Keratinocyte (primary cell): ENCODE measurements around the gene POU2AF2. TPM values are rescaled to one million over a fixed set of nuclear protein-coding genes. Genes with fewer than 3 reads are reported as not detected.
"Not testable (repeated sequence)": the region's sequence is repeated elsewhere in the genome, so short reads cannot be mapped to it uniquely, and the experiment has no call there.

ENCODE experiments used
- DNase-seq: peaks from one replicate; pipeline ENCODE4 v3.0.0-alpha.2; 2011; ENCODE audit warnings: low read depth, missing footprints, low spot score
- FAIRE-seq: peaks from 2 replicates; lab custom pipeline; 2011; peaks lifted over from hg19 to GRCh38; lab: Jason Lieb, UNC
- H2AFZ ChIP-seq: 2 replicates; pipeline ENCODE4 v1.6.0; 2012; ENCODE audit warnings: low read length, control low read depth, inconsistent platforms; ENCODE audit not compliant: control insufficient read depth
- H3K27ac ChIP-seq: 2 replicates; pipeline ENCODE4 v1.5.1; 2011; ENCODE audit warnings: low read length; ENCODE audit not compliant: control insufficient read depth, insufficient read depth
- H3K27me3 ChIP-seq: 3 replicates; pipeline ENCODE4 v1.6.0; 2011; ENCODE audit warnings: low read length; ENCODE audit not compliant: control insufficient read depth, insufficient read depth; ENCODE audit errors: extremely low read depth
- H3K36me3 ChIP-seq, 2 experiments: 2 replicates in 1 of 2; 3 replicates in 1 of 2; pipeline ENCODE4 v1.5.1; 2011; ENCODE audit warnings: low read length in 2 of 2, mild to moderate bottlenecking in 1 of 2; ENCODE audit not compliant: control insufficient read depth in 2 of 2, insufficient read depth in 2 of 2; ENCODE audit errors: extremely low read depth in 1 of 2
- H3K4me1 ChIP-seq: 3 replicates; pipeline ENCODE4 v1.5.1; 2011; ENCODE audit warnings: low read length; ENCODE audit not compliant: control insufficient read depth, insufficient read depth; ENCODE audit errors: extremely low read depth
- H3K4me2 ChIP-seq: 3 replicates; pipeline ENCODE4 v1.6.0; 2011; ENCODE audit warnings: low read depth, low read length; ENCODE audit not compliant: control insufficient read depth, insufficient read depth; ENCODE audit errors: extremely low read depth
- H3K4me3 ChIP-seq, 3 experiments: fragments of 200-600 bp in 1 of 3; sonication (generic) in 1 of 3; 2 replicates in 2 of 3; 3 replicates in 1 of 3; pipeline ENCODE4 v1.5.1; 2011 to 2016; ENCODE audit warnings: low read length in 3 of 3, mild to moderate bottlenecking in 3 of 3, control low read depth in 2 of 3, inconsistent platforms in 1 of 3, low read depth in 1 of 3, mixed read lengths in 1 of 3, mixed run types in 1 of 3, moderate library complexity in 1 of 3; ENCODE audit not compliant: control insufficient read depth in 2 of 3, insufficient read depth in 2 of 3; ENCODE audit errors: extremely low read depth in 1 of 3
- H3K79me2 ChIP-seq: 2 replicates; pipeline ENCODE4 v1.6.0; 2012; ENCODE audit warnings: low read length; ENCODE audit not compliant: control insufficient read depth, insufficient read depth
- H3K9ac ChIP-seq: 3 replicates; pipeline ENCODE4 v1.6.0; 2011; ENCODE audit warnings: low read length; ENCODE audit not compliant: control insufficient read depth, insufficient read depth; ENCODE audit errors: extremely low read depth
- H3K9me1 ChIP-seq: 3 replicates; pipeline ENCODE4 v1.6.0; 2011; ENCODE audit warnings: low read length; ENCODE audit not compliant: control insufficient read depth, insufficient read depth; ENCODE audit errors: extremely low read depth
- H3K9me3 ChIP-seq: 2 replicates; pipeline ENCODE4 v1.5.1; 2012; ENCODE audit warnings: low read depth, low read length; ENCODE audit not compliant: control insufficient read depth
- H4K20me1 ChIP-seq: 3 replicates; pipeline ENCODE4 v1.6.0; 2011; ENCODE audit warnings: low read length; ENCODE audit not compliant: control insufficient read depth, insufficient read depth; ENCODE audit errors: extremely low read depth
- EZH2 ChIP-seq: IDR thresholded peaks from one replicate; pipeline ENCODE4 v1.6.1; 2012; ENCODE audit warnings: inconsistent platforms, mild to moderate bottlenecking, low read length, moderate library complexity
- dilution Hi-C: fragments of 300-500 bp; cut with MboI; formaldehyde crosslinking; loops from one replicate; pipeline ENCODE4 v1.7.0; 2020; ENCODE audit warnings: low sequenced_read_pairs; ENCODE audit not compliant: extremely low pct_ligation_motif_present
- polyA plus RNA-seq, 5 experiments: library from polyadenylated mRNA; depleted of rRNA in 3 of 5; stranded (reverse) in 3 of 5; stranded (forward) in 1 of 5; unstranded in 1 of 5; fragments of >200 nt; gene quantifications; 1 replicate in 1 of 5; 2 replicates in 3 of 5; 3 replicates in 1 of 5; pipeline versions ENCODE4 v1.2.1 to v1.2.3, GENCODE V29; 2011 to 2012; ENCODE audit warnings: missing spikeins in 2 of 5, low read depth in 1 of 5, low replicate concordance in 1 of 5
- TF ChIP-seq, protein P1 (sequence below), 3 experiments: IDR thresholded peaks in 1 of 3; conservative IDR thresholded peaks in 1 of 3; optimal IDR thresholded peaks in 1 of 3; 2 replicates in 2 of 3; 3 replicates in 1 of 3; pipeline versions ENCODE3 to v1.5.1; 2011; ENCODE audit warnings: low read length in 3 of 3, mild to moderate bottlenecking in 3 of 3, moderate library complexity in 2 of 3, control low read depth in 1 of 3, inconsistent platforms in 1 of 3; ENCODE audit not compliant: insufficient read depth in 2 of 3; ENCODE audit errors: extremely low read depth in 1 of 3

The POU2AF2 gene
- polyA plus RNA-seq, 1 donor (not counting 4 experiments of a cell fraction or from before 2014, with no cell fraction given) = not detected

DNA sequence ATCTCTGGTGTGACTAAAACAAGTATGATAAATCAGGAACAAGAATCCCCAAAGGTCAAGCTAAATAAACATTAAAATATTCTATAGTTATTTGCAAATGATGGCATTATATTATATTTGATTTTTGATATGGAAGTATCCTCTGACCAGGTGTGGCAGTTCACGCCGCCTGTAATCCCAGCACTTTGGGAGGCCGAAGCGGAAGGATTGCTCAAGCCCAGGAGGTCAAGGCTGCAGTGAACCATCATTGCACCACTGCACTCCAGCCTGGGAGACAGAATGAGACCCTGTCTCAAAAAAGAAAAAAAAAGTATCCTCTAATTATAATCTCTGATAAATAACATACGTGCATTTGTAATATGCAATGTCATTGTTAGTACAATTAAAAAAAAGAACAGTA lies 46.2 kb downstream of the POU2AF2 start:
- no peak overlapping the region for H3K9ac ChIP-seq
- H3K4me2 ChIP-seq = no peak overlapping the region
- peaks cover 7% of the 10 kb centered on the region for H3K27me3 ChIP-seq
- H3K27ac ChIP-seq = no peak overlapping the region
- DNase-seq (no peak), FAIRE-seq (no peak)
- H4K20me1 ChIP-seq = no peaks in the 10 kb centered on the region
- H3K36me3 ChIP-seq = no peaks in the 10 kb centered on the region
- H3K4me1 ChIP-seq = no peaks in the 10 kb centered on the region
- H3K9me3 ChIP-seq = no peaks in the 10 kb centered on the region
- no peaks in the 10 kb centered on the region for H3K9me1 ChIP-seq
- H3K4me3 ChIP-seq = no peak overlapping the region
- no peak overlapping the region for H2AFZ ChIP-seq
- TF ChIP-seq EZH2 = no peak
- TF ChIP-seq, protein P1, sequence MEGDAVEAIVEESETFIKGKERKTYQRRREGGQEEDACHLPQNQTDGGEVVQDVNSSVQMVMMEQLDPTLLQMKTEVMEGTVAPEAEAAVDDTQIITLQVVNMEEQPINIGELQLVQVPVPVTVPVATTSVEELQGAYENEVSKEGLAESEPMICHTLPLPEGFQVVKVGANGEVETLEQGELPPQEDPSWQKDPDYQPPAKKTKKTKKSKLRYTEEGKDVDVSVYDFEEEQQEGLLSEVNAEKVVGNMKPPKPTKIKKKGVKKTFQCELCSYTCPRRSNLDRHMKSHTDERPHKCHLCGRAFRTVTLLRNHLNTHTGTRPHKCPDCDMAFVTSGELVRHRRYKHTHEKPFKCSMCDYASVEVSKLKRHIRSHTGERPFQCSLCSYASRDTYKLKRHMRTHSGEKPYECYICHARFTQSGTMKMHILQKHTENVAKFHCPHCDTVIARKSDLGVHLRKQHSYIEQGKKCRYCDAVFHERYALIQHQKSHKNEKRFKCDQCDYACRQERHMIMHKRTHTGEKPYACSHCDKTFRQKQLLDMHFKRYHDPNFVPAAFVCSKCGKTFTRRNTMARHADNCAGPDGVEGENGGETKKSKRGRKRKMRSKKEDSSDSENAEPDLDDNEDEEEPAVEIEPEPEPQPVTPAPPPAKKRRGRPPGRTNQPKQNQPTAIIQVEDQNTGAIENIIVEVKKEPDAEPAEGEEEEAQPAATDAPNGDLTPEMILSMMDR (optimal IDR thresholded peaks at IDR 0.05 in 1 of 3, IDR thresholded peaks at IDR 0.05 in 1 of 3, conservative IDR thresholded peaks at IDR 0.05 in 1 of 3; ENCODE audit: extremely low read depth in 1 of 3, insufficient read depth in 2 of 3, low read length in 3 of 3) = no peak
- dilution Hi-C loops = loop anchor here (25.0 kb wide), 1 partner anchor 146 kb away; no protein-coding TSS in a partner anchor
- H3K79me2 ChIP-seq = no peaks in the 10 kb centered on the region

DNA sequence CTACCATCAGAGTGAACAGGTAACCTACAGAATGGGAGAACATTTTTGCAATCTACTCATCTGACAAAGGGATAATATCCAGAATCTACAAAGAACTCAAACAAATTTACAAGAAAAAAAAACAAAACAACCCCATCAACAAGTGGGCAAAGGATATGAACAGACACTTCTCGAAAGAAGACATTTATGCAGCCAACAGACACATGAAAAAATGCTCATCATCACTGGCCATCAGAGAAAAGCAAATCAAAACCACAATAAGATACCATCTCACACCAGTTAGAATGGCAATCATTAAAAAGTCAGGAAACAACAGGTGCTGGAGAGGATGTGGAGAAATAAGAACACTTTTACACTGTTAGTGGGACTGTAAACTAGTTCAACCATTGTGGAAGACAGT lies 46.9 kb downstream of the POU2AF2 start:
- H2AFZ ChIP-seq, FAIRE-seq, H3K36me3 ChIP-seq, H3K27ac ChIP-seq, H3K9me3 ChIP-seq, H3K79me2 ChIP-seq, H4K20me1 ChIP-seq, H3K4me2 ChIP-seq, H3K27me3 ChIP-seq, H3K9me1 ChIP-seq, H3K9ac ChIP-seq, H3K4me3 ChIP-seq, DNase-seq, H3K4me1 ChIP-seq: not testable (repeated sequence)
- dilution Hi-C loops = loop anchor here (25.0 kb wide), 1 partner anchor 145 kb away; no protein-coding TSS in a partner anchor

GRCh38 chr11:111296196-111296595 lies 50.7 kb downstream of the POU2AF2 start:
- Histone ChIP-seq H4K20me1 (no peaks in the 10 kb centered on the region), H3K9me3 (no peaks in the 10 kb centered on the region), H3K4me3 (no peak overlapping the region), H3K36me3 (no peaks in the 10 kb centered on the region), H2AFZ (no peak overlapping the region), H3K27me3 (peaks cover 33% of the 10 kb centered on the region), H3K9me1 (no peaks in the 10 kb centered on the region), H3K79me2 (no peaks in the 10 kb centered on the region), H3K4me1 (no peaks in the 10 kb centered on the region), H3K27ac (no peak overlapping the region), H3K9ac (no peak overlapping the region), H3K4me2 (no peak overlapping the region)
- FAIRE-seq (no peak), DNase-seq (no peak)
- dilution Hi-C loops = loop anchor here (25.0 kb wide), 1 partner anchor 141 kb away; no protein-coding TSS in a partner anchor
- no peak for TF ChIP-seq EZH2
- TF ChIP-seq, protein P1 (optimal IDR thresholded peaks at IDR 0.05 in 1 of 3, IDR thresholded peaks at IDR 0.05 in 1 of 3, conservative IDR thresholded peaks at IDR 0.05 in 1 of 3; ENCODE audit: extremely low read depth in 1 of 3, insufficient read depth in 2 of 3, low read length in 3 of 3) = no peak
